Measurements from ENCODE around the gene HTT-AS.
"Not testable (repeated sequence)": the region's sequence is repeated elsewhere in the genome, so short reads cannot be mapped to it uniquely, and the experiment has no call there.

HTT-AS gene

DNA sequence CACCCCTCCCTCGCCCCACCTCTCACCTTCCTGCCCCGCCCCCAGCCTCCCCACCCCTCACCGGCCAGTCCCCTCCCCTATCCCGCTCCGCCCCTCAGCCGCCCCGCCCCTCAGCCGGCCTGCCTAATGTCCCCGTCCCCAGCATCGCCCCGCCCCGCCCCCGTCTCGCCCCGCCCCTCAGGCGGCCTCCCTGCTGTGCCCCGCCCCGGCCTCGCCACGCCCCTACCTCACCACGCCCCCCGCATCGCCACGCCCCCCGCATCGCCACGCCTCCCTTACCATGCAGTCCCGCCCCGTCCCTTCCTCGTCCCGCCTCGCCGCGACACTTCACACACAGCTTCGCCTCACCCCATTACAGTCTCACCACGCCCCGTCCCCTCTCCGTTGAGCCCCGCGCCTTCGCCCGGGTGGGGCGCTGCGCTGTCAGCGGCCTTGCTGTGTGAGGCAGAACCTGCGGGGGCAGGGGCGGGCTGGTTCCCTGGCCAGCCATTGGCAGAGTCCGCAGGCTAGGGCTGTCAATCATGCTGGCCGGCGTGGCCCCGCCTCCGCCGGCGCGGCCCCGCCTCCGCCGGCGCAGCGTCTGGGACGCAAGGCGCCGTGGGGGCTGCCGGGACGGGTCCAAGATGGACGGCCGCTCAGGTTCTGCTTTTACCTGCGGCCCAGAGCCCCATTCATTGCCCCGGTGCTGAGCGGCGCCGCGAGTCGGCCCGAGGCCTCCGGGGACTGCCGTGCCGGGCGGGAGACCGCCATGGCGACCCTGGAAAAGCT is at the start of gene HTT-AS, which contains the start of gene HTT:
Gene HTT-AS (minus strand): TSS at position 461 of the 768 bp plus-strand sequence.
Gene HTT (plus strand): TSS at position 604 of the 768 bp plus-strand sequence. CDS start 145 bp downstream, at position 749.
- DNase-seq (ENCODE audit: low spot score), result peak; percentile 98

- no peak for DNase-seq (ENCODE audit: low spot score)
These were observed 48.9 kb upstream of the HTT-AS start for GRCh38 chr4:3123181-3123671.

GRCh38 chr4:3122081-3122563 is 47.8 kb upstream of the HTT-AS start:
- DNase-seq (ENCODE audit: low spot score), result peak; percentile 56

DNA sequence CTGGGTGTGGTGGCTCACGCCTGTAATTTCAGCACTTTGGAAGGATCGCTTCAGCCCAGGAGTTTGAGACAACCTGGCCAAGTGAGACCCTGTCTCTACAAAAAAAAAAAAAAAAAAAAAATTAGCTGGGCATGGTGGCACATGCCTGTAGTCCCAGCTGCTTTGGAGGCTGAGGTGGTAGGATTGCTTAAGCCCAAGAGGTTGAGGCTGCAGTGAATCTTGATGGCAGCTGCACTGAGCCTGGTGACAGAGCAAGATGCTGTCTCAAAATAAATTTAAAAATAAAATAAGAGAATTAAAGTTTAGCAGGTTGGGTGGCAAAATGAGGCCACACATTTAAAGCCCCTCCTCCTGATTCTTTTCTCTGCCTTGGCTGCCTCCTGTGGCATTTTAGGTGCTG is 47.3 kb upstream of the HTT-AS start:
- no peak for DNase-seq (ENCODE audit: low spot score)

DNA sequence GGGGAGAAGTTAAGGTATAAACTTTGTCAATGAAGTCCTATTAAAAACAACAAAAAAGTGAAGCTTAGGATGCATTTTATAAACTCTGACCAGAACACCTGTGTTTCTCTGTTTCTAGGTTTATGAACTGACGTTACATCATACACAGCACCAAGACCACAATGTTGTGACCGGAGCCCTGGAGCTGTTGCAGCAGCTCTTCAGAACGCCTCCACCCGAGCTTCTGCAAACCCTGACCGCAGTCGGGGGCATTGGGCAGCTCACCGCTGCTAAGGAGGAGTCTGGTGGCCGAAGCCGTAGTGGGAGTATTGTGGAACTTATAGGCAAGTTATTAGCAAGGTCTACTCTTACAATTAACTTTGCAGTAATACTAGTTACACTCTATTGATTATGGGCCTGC is 46.8 kb upstream of the HTT-AS start:
- DNase-seq (ENCODE audit: low spot score), result no peak

GRCh38 chr4:3119464-3119863 is 45.1 kb upstream of the HTT-AS start:
- no peak for DNase-seq (ENCODE audit: low spot score)

DNA sequence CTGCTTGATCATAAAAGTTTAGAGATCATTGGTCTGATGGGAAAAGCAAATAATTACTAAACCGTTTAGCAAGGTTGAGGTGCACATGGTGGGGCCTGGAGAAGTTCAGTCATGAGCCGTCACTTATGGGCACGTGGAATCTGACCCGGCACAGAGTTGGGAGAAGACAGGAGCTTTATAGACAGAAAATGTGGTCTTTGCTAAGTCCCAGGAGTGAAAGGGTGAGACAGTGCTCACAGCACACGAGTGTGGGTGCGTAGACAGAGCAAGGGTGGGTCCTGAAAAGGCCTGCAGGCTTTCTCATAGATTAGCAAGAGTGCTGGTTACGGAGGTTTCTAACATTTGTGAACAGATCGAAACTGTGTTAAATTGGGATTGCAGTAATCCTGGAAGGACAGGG is 44.0 kb upstream of the HTT-AS start:
- no peak for DNase-seq (ENCODE audit: low spot score)

- DNase-seq (ENCODE audit: low spot score), result no peak
These were observed 42.6 kb upstream of the HTT-AS start for GRCh38 chr4:3116955-3117354.

DNA sequence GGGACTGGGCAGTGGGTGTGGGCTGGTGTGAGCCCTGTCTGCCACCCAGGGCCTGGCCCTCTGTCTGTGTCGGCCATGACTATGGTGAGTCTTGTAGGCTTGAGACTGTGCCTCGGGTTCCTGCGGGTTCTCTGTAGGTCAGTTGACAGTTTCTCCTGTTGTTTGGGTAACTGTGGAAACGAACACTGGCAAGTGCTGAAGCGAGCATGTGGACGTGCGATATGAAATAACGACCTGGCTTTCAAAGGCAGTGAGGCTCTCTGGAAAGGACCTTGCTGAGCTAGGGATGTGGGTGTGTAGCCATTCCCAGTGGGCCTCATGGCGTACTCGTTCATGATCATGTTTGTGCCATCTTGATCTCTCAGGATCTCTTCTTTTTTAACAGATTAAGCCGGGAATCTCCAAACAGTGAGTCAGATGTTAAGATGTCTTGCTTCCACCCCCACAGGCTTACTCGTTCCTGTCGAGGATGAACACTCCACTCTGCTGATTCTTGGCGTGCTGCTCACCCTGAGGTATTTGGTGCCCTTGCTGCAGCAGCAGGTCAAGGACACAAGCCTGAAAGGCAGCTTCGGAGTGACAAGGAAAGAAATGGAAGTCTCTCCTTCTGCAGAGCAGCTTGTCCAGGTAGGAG is 41.4 kb upstream of the HTT-AS start:
- DNase-seq (ENCODE audit: low spot score), result peak; percentile 49

DNA sequence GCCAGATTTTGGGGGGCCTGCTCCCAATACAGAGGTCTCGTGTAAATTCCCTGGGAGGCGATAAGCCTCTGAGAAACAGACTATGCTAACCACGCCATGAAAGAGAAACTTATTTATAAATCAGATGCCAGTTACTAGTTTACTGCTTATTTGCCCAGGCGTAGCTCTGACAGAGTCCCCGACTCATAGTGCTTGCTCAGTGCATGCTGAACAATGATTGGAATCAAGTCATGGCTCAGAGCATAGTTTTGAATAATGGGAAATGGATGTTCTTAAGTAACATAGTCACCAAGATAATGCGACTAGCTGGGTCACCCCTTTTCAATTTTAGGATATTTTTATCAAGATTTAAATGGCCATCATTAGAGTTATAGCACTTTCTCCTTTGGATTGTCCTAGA is 40.0 kb upstream of the HTT-AS start:
- no peak for DNase-seq (ENCODE audit: low spot score)

GRCh38 chr4:3112609-3113469 is 38.5 kb upstream of the HTT-AS start:
- no peak for DNase-seq (ENCODE audit: low spot score)

DNA sequence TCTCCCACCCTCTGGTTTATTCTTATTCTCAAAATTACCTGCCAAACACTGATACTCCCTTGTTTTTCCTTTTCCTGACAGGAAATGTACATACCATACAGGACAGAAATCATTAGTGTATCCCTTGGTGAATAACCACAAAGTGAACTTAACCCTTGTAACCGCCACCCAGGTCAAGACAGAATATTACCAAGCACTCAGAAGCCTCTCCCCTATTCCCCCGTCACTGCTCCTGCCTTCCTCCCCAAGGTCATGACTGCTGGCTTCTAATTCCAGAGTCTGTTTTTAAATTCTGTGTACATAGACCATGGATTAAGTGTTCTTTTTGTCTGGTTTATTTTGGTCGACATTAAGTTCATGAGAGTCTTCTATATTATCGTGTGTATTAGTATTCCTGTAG is 37.9 kb upstream of the HTT-AS start:
- no peak for DNase-seq (ENCODE audit: low spot score)

DNA sequence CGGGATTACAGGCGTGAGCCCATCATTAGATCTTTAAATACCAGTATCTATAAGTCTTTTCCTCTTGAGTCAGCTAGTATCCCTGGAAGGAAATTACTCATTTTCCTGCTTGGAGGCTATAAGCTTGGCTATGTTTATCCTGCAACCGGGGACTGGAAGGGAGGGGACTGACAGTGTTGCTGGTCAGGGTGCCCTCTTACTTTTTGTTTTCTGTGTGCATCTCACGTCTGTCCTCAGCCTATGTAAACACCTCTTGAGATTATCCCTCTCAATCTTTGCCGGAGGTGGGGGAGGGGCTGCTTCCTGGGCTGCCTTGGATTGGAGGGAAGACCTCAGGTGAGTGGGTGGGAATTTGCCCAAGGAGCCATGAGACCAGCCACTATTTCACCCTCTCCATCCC is 37.1 kb upstream of the HTT-AS start:
- DNase-seq (ENCODE audit: low spot score), result no peak

DNA sequence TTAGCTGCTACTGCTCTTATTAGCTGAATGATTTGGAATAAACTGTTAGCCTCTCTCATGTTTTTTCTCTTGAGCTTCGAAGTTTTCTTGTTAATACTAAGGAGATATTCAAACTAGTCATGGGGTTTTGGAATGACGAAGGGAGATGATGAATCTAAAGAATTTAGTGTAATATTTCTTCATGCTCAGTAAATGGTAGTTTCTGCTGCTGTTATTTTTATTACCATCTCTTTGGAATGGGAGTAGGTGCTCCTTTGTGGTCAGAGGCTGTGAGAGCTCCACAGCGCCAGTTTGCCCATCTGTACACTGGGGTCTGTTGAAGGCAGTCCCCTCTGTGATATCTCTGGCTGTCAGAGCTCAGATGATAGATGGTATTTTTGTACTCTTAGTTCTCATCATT is 33.9 kb upstream of the HTT-AS start:
- DNase-seq (ENCODE audit: low spot score), result peak; percentile 46

DNA sequence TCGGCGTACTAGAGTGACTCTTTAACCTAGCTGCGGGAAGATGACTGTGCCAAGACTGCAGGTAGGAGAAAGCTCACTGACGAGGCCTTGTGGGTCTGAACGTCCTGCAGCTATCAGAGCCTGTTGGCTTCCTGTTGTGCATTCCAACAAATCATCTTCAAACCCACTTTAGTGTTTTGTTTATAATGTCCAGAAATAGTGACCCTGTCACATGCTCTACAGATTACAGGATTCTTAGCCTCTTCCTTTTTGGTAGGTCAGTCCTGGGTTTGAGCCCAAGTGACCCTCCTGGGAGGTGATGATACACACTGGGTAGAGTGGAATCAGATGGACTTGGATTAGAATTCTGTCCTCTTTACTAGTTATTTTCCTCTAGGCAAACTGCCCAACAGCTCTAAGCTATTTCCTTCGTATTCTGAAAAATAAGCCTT is 33.4 kb upstream of the HTT-AS start:
- peak; percentile 55 for DNase-seq (ENCODE audit: low spot score)

GRCh38 chr4:3107271-3107670 is 32.9 kb upstream of the HTT-AS start:
- no peak for DNase-seq (ENCODE audit: low spot score)

DNA sequence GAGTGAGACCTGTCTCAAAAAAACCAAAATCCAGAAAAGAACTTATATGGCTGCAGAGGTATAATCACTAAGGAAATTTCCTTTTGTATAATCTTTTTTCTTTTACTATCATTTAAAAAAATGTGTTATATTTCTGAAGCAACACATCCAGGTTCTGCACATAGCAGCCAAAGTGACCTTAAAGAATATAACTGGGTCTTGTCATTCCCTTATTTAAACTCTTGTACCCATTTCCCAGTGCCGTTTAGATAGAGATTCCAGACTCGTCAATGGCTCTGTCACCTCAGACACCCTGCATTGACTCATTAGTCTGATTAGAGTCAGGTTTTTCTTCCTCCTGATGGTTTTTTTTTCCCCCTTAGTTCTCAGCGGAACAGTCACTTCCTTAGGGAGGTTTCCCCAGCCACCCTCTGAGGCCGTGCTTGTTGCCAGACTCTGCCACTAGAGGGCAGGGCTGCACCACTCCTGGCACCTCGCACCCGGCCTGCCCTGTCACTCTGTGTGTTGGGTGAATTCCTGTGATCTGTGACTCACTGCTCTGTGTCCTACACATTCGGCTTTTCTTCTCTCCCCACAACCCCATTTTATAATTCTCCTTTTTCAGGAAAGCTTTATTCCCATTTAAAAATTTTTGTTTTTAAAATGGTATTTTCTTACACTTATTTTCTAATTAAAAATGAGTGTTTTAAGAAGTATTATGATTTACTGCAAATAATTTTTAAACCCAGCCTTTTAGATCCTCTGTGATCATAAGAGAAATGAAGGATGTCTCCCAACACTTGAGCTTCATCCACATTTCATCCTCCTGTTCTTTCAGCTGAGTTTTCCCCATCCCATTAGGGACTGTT is 32.2 kb upstream of the HTT-AS start:
- DNase-seq (ENCODE audit: low spot score), result peak; percentile 96

GRCh38 chr4:3098346-3098745 is 24.0 kb upstream of the HTT-AS start:
- DNase-seq (ENCODE audit: low spot score), result no peak

DNA sequence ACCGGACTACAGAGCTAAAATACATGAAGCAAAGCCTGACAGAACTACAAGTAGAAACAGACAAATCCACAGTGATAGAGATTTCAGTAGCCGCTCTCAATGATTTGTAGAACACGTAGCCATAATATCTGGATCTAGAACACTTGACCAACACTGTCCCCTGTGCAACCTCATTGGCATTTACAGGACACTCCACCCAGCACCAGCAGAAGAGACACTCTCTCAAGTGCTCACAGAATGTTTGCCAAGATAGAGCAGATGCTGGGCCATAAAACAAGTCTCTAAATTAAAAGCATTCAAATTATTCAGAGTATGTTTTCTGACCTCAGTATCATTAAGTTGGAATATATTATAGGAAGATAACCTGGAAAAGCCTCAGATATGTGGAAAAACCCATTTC is 21.9 kb upstream of the HTT-AS start:
- DNase-seq (ENCODE audit: low spot score), result no peak

- DNase-seq (ENCODE audit: low spot score), result not testable (repeated sequence)
These were observed 20.4 kb upstream of the HTT-AS start for GRCh38 chr4:3094701-3095100.

DNA sequence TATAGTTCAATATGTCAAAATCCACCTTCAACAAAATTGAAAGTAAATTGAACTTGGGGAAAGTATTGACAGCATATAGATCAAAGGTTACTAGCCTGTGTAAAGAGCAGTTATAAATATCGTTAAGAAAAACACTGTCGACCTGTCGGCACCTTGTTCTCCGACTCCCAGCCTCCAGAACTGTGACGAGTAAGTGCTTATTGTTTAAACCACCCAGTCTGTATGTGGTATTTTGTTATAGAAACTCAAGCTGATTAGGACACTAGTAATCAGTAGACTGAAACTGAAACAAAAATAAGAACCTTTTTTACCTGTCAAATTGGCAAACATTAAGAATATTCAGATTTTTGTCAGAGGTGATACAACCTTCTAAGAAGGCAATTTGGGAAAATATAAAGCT is 17.1 kb upstream of the HTT-AS start:
- DNase-seq (ENCODE audit: low spot score), result no peak

Measured in AG20443 (cell line).